ENCODE results near the gene VKORC1. TPM values are rescaled to one million over a fixed set of nuclear protein-coding genes. Genes with fewer than 3 reads are reported as not detected.

Gene VKORC1
- 105 and 128 TPM in 2 replicates for total RNA-seq
- polyA plus RNA-seq: 195 and 228 TPM in 2 replicates

GRCh38 chr16:31094424-31095120 is at the start of gene VKORC1:
Gene VKORC1, minus strand, starts transcription at chr16:31094797. Its CDS starts 68 bp downstream, at chr16:31094729.
- peak within 1 kb of the TSS; percentile 93 for H3K4me2 ChIP-seq
- peak within 1 kb of the TSS; percentile 71 for H3K27ac ChIP-seq
- H3K27me3 ChIP-seq: no peaks in the 10 kb centered on the region
- H3K4me1 ChIP-seq (ENCODE audit: insufficient read depth): no peaks in the 10 kb centered on the region
- peak within 1 kb of the TSS; percentile 10 for H3K4me3 ChIP-seq
- TF ChIP-seq CTCF (IDR thresholded peaks at IDR 0.05; ENCODE audit: poor library complexity) (no peak), EZH2 (IDR thresholded peaks at IDR 0.05; ENCODE audit: borderline replicate concordance) (no peak), EZH2phosphoT487 (IDR thresholded peaks at IDR 0.05; ENCODE audit: low read depth, severe bottlenecking, unreplicated experiment) (no peak)
- WGBS (ENCODE audit: low lambda C conversion rate, missing lambda C conversion rate): 1% methylated on average over 67 of the region's 69 CpGs
- peaks cover 14% of the 10 kb centered on the region for H3K79me2 ChIP-seq
- peak within 1 kb of the TSS; percentile 25 for H2AFZ ChIP-seq
- no peaks in the 10 kb centered on the region for H3K36me3 ChIP-seq (replicated peaks; ENCODE audit: insufficient read depth, low read depth)
- H3K9me2 ChIP-seq (replicated peaks; ENCODE audit: insufficient read depth): no peaks in the 10 kb centered on the region
- H3K9me3 ChIP-seq (ENCODE audit: low read depth): no peaks in the 10 kb centered on the region
- peak; percentile 95 for DNase-seq (ENCODE audit: low spot score)
- H4K20me1 ChIP-seq (ENCODE audit: insufficient read depth, poor library complexity, severe bottlenecking): no peaks in the 10 kb centered on the region

- Histone ChIP-seq H2AFZ (no peak overlapping the region), H3K4me3 (no peak overlapping the region), H4K20me1 (ENCODE audit: insufficient read depth, poor library complexity, severe bottlenecking) (no peaks in the 10 kb centered on the region), H3K9me2 (replicated peaks; ENCODE audit: insufficient read depth) (no peaks in the 10 kb centered on the region), H3K27me3 (no peaks in the 10 kb centered on the region), H3K4me1 (ENCODE audit: insufficient read depth) (peaks cover 12% of the 10 kb centered on the region), H3K4me2 (no peak overlapping the region), H3K9me3 (ENCODE audit: low read depth) (no peaks in the 10 kb centered on the region), H3K79me2 (no peaks in the 10 kb centered on the region), H3K36me3 (replicated peaks; ENCODE audit: insufficient read depth, low read depth) (no peaks in the 10 kb centered on the region), H3K27ac (no peak overlapping the region)
- WGBS (ENCODE audit: low lambda C conversion rate, missing lambda C conversion rate): 96% methylated on average over 8 of the region's 8 CpGs
- no peak for DNase-seq (ENCODE audit: low spot score)
- TF ChIP-seq EZH2phosphoT487 (IDR thresholded peaks at IDR 0.05; ENCODE audit: low read depth, severe bottlenecking, unreplicated experiment): no peak
- no peak for TF ChIP-seq CTCF (IDR thresholded peaks at IDR 0.05; ENCODE audit: poor library complexity)
- TF ChIP-seq EZH2 (IDR thresholded peaks at IDR 0.05; ENCODE audit: borderline replicate concordance): no peak
These were observed 49.1 kb upstream of the VKORC1 start for GRCh38 chr16:31143694-31144148.

GRCh38 chr16:31143011-31143693 is 48.6 kb upstream of the VKORC1 start:
- H3K9me3 ChIP-seq (ENCODE audit: low read depth): no peaks in the 10 kb centered on the region
- no peaks in the 10 kb centered on the region for H3K36me3 ChIP-seq (replicated peaks; ENCODE audit: insufficient read depth, low read depth)
- no peaks in the 10 kb centered on the region for H3K9me2 ChIP-seq (replicated peaks; ENCODE audit: insufficient read depth)
- H3K27me3 ChIP-seq: no peaks in the 10 kb centered on the region
- peak overlapping the region; percentile 47 for H3K27ac ChIP-seq
- no peak for TF ChIP-seq EZH2phosphoT487 (IDR thresholded peaks at IDR 0.05; ENCODE audit: low read depth, severe bottlenecking, unreplicated experiment)
- no peak for TF ChIP-seq CTCF (IDR thresholded peaks at IDR 0.05; ENCODE audit: poor library complexity)
- TF ChIP-seq EZH2 (IDR thresholded peaks at IDR 0.05; ENCODE audit: borderline replicate concordance): no peak
- 93% methylated on average over 12 of the region's 22 CpGs for WGBS (ENCODE audit: low lambda C conversion rate, missing lambda C conversion rate)
- H4K20me1 ChIP-seq (ENCODE audit: insufficient read depth, poor library complexity, severe bottlenecking): no peaks in the 10 kb centered on the region
- peaks cover 18% of the 10 kb centered on the region for H3K4me1 ChIP-seq (ENCODE audit: insufficient read depth)
- peak overlapping the region; percentile 78 for H2AFZ ChIP-seq
- DNase-seq (ENCODE audit: low spot score): no peak
- H3K4me2 ChIP-seq: peak overlapping the region; percentile 75
- H3K4me3 ChIP-seq: no peak overlapping the region
- H3K79me2 ChIP-seq: no peaks in the 10 kb centered on the region
